HepG2 (cell line): ENCODE measurements around the gene CBY1. TPM values are rescaled to one million over a fixed set of nuclear protein-coding genes. Genes with fewer than 3 reads are reported as not detected.

ENCODE experiments used
- CEBPG ChIP-seq: IDR thresholded peaks from 2 replicates; pipeline ENCODE4 v1.6.1; 2016
- CERS6 ChIP-seq: sonication (generic); formaldehyde crosslinking; IDR thresholded peaks from 2 replicates; pipeline ENCODE4 v1.5.0; 2020; ENCODE audit warnings: missing genetic modification reagents
- FOXP4 ChIP-seq: sonication (generic); formaldehyde crosslinking; IDR thresholded peaks from 2 replicates; pipeline ENCODE4 v1.4.0; 2020; ENCODE audit warnings: missing genetic modification reagents
- HIVEP1 ChIP-seq: sonication (generic); formaldehyde crosslinking; IDR thresholded peaks from 2 replicates; pipeline ENCODE4 v1.4.0; 2020; ENCODE audit warnings: mild to moderate bottlenecking, missing genetic modification reagents
- KDM6A ChIP-seq: IDR thresholded peaks from 2 replicates; pipeline ENCODE4 v1.6.1; 2016; ENCODE audit warnings: low read depth
- MATR3 ChIP-seq: sonication (generic); formaldehyde crosslinking; IDR thresholded peaks from 2 replicates; pipeline ENCODE4 v1.4.0; 2020; ENCODE audit warnings: missing genetic modification reagents
- MAX ChIP-seq: IDR thresholded peaks from 2 replicates; pipeline ENCODE4 v1.6.1; 2012; ENCODE audit warnings: inconsistent platforms
- MEIS2 ChIP-seq: sonication (generic); formaldehyde crosslinking; IDR thresholded peaks from 2 replicates; pipeline ENCODE4 v1.9.0; 2021; ENCODE audit warnings: mild to moderate bottlenecking, missing genetic modification reagents
- PLRG1 ChIP-seq: fragments of 450-650 bp; conservative IDR thresholded peaks from 2 replicates; pipeline ENCODE4 v1.6.1; 2016
- POLR2G ChIP-seq: fragments of 200-400 bp; formaldehyde crosslinking; IDR thresholded peaks from 2 replicates; pipeline ENCODE4 v1.6.1; 2018; ENCODE audit warnings: mild to moderate bottlenecking, low read depth, low read length, moderate library complexity
- RBM22 ChIP-seq: fragments of 200-400 bp; formaldehyde crosslinking; optimal IDR thresholded peaks from 2 replicates; pipeline ENCODE3; 2017; ENCODE audit warnings: mild to moderate bottlenecking, low read length, moderate library complexity
- RELA ChIP-seq: sonication (generic); formaldehyde crosslinking; IDR thresholded peaks from 2 replicates; pipeline ENCODE4 v1.4.0; 2020; ENCODE audit warnings: missing genetic modification reagents
- SALL2 ChIP-seq: sonication (generic); formaldehyde crosslinking; IDR thresholded peaks from 2 replicates; pipeline ENCODE4 v1.8.1; 2023; ENCODE audit warnings: mild to moderate bottlenecking, missing genetic modification reagents, inconsistent platforms
- THYN1 ChIP-seq: sonication (generic); formaldehyde crosslinking; IDR thresholded peaks from 2 replicates; pipeline ENCODE4 v1.8.1; 2023; ENCODE audit warnings: low read depth, mild to moderate bottlenecking, moderate library complexity, missing genetic modification reagents, borderline replicate concordance
- UBTF ChIP-seq: sonication (generic); formaldehyde crosslinking; IDR thresholded peaks from 2 replicates; pipeline ENCODE4 v1.4.0; 2020; ENCODE audit warnings: mild to moderate bottlenecking, missing genetic modification reagents
- YY1 ChIP-seq: IDR thresholded peaks from 2 replicates; pipeline ENCODE4 v1.6.1; 2011; ENCODE audit warnings: low read length, low read depth, moderate library complexity, mild to moderate bottlenecking; ENCODE audit not compliant: insufficient read depth, insufficient replicate concordance
- ZBTB42 ChIP-seq: sonication (generic); formaldehyde crosslinking; IDR thresholded peaks from 2 replicates; pipeline ENCODE4 v1.5.0; 2020; ENCODE audit warnings: mild to moderate bottlenecking, missing genetic modification reagents
- ZNF124 ChIP-seq: sonication (generic); formaldehyde crosslinking; IDR thresholded peaks from 2 replicates; pipeline ENCODE4 v1.4.0; 2020; ENCODE audit warnings: missing genetic modification reagents
- ZNF281 ChIP-seq: sonication (generic); formaldehyde crosslinking; IDR thresholded peaks from 2 replicates; pipeline ENCODE4 v1.4.0; 2020; ENCODE audit warnings: missing genetic modification reagents, borderline replicate concordance
- ZNF331 ChIP-seq: sonication (generic); formaldehyde crosslinking; IDR thresholded peaks from 2 replicates; pipeline ENCODE4 v1.4.0; 2020; ENCODE audit warnings: missing genetic modification reagents
- ZNF552 ChIP-seq: sonication (generic); formaldehyde crosslinking; IDR thresholded peaks from 2 replicates; pipeline ENCODE4 v1.9.0; 2022; ENCODE audit warnings: missing genetic modification reagents, mild to moderate bottlenecking, borderline replicate concordance
- polyA plus RNA-seq, 8 experiments: library from polyadenylated mRNA; depleted of rRNA in 3 of 8; stranded (reverse) in 7 of 8; unstranded in 1 of 8; fragments of >200 nt; fragmentation: Illumina TruSeq in 4 of 8; extraction: Trizol in 4 of 8; gene quantifications; 2 replicates each; pipeline versions ENCODE4 v1.2.1 to v1.2.3, GENCODE V29; 2011 to 2016; ENCODE audit warnings: low read depth in 4 of 8, missing spikeins in 1 of 8, mixed read lengths in 1 of 8; ENCODE audit not compliant: insufficient read depth in 1 of 8
- total RNA-seq, 5 experiments: library from RNA; depleted of rRNA; stranded (reverse); fragments of >200 nt; fragmentation: Illumina TruSeq; extraction: Trizol; gene quantifications; 2 replicates each; pipeline ENCODE4 v1.2.3, GENCODE V29; 2016; ENCODE audit warnings: low read depth in 1 of 5

CBY1 gene
- total and polyA plus RNA-seq, 2 of the 13 experiments (the other 11 are each of a cell fraction or from before 2014, with no cell fraction given): 19.7 to 20.3 TPM

- peak; percentile 81 for TF ChIP-seq FOXP4 (CRISPR knock-in tag)
- no peak for TF ChIP-seq MATR3
- peak; percentile 57; the same call in 1 of the 2 replicates for TF ChIP-seq MAX
- no peak for TF ChIP-seq THYN1
- TF ChIP-seq SALL2 (CRISPR knock-in tag): no peak
- peak; percentile 82 for TF ChIP-seq CEBPG (CRISPR knock-in tag)
- TF ChIP-seq ZNF552 (CRISPR knock-in tag): no peak
- 0 out of 2 replicates have a peak, but pooled peaks have one; percentile 20 for TF ChIP-seq UBTF (CRISPR knock-in tag)
- TF ChIP-seq YY1: no peak
- TF ChIP-seq KDM6A (CRISPR knock-in tag): no peak
- no peak for TF ChIP-seq CERS6 (CRISPR knock-in tag)
- no peak for TF ChIP-seq MEIS2
- TF ChIP-seq PLRG1: no peak
- no peak for TF ChIP-seq ZNF124 (CRISPR knock-in tag)
- no peak for TF ChIP-seq HIVEP1 (CRISPR knock-in tag)
- TF ChIP-seq ZBTB42 (CRISPR knock-in tag): no peak
- TF ChIP-seq RELA (CRISPR knock-in tag): no peak
- peak; percentile 74 for TF ChIP-seq ZNF331 (CRISPR knock-in tag)
- no peak for TF ChIP-seq RBM22
- 0 out of 2 replicates have a peak, but pooled peaks have one; percentile 34 for TF ChIP-seq POLR2G
- TF ChIP-seq ZNF281 (CRISPR knock-in tag): no peak
Observed at GRCh38 chr22:38707346-38707745, 50.9 kb downstream of the CBY1 start (continued).
